Activated B cell treated with CpG ODN at 0.5 μM for 24 hours (primary cell): ENCODE data around the gene PRKAA2. TPM values are rescaled to one million over a fixed set of nuclear protein-coding genes. Genes with fewer than 3 reads are reported as not detected.

Source experiments
- ATAC-seq: fragments of 200-7000 bp; cut with Tn5 transposase; one replicate; pipeline ENCODE4 v1.10.0; 2021; ENCODE audit warnings: low read depth, mild to moderate bottlenecking, moderate library complexity
- CTCF ChIA-PET: fragments of 350-600 bp; sonication (Branson Sonifier 250); formaldehyde crosslinking; loops from one replicate; lab custom pipeline; 2021; ENCODE audit warnings: antibody characterized with exemption; lab: Charles Lee
- POLR2A ChIA-PET: fragments of 350-600 bp; sonication (Branson Sonifier 250); formaldehyde crosslinking; loops from one replicate; lab custom pipeline; 2021; ENCODE audit warnings: antibody characterized with exemption; lab: Charles Lee
- DNase-seq: peaks from one replicate; pipeline ENCODE4 v3.0.0; 2022
- H3K27ac Mint-ChIP-seq: one replicate; pipeline ENCODE4 v1.8.0; 2020; ENCODE audit warnings: mixed read lengths
- H3K27me3 Mint-ChIP-seq: one replicate; pipeline ENCODE4 v1.8.0; 2021; ENCODE audit warnings: mixed read lengths
- H3K36me3 Mint-ChIP-seq: one replicate; pipeline ENCODE4 v1.8.0; 2021; ENCODE audit warnings: low read depth, mixed read lengths
- H3K4me1 Mint-ChIP-seq: one replicate; pipeline ENCODE4 v1.8.0; 2021; ENCODE audit warnings: mixed read lengths
- H3K4me3 Mint-ChIP-seq: one replicate; pipeline ENCODE4 v1.8.0; 2020; ENCODE audit warnings: mild to moderate bottlenecking, mixed read lengths
- H3K9me3 Mint-ChIP-seq: one replicate; pipeline ENCODE4 v1.8.0; 2020; ENCODE audit warnings: mixed read lengths
- intact Hi-C: fragments of 100-400 bp; cut with micrococcal nuclease; formaldehyde crosslinking; loops from one replicate; pipeline ENCODE4 v1.15.1; 2024
- total RNA-seq: library from RNA; stranded (reverse); gene quantifications from 2 replicates; pipeline ENCODE4 v1.2.3, GENCODE V29; 2022
- TF ChIP-seq, protein P1 (sequence below): fragments of 200-600 bp; IDR thresholded peaks from one replicate; pipeline ENCODE4 v1.8.0; 2022; ENCODE audit warnings: antibody characterized with exemption, mild to moderate bottlenecking

PRKAA2 gene
- total RNA-seq, 1 donor from 2014 or later: not detected

DNA sequence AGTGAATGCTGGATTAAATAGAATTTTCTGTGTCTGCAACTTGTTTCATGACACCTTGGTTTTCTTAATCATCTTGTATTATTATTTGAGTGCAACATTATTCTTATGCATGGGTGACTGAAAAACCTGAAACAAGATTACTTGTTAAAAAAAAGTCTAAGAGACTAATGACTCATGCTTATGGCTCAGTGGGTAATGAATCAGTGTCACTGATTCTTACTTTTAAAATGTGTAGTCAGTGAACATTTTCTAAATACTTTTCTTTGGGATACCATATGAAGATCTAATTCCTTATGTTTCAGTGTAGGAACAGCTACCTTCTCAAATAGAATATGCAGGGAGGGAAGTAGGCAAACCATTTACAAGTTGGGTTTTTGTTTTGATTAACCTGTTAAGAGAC, 65.5 kb downstream of the PRKAA2 start:
- ChIA-PET CTCF (interaction anchor here (1.1 to 2.8 kb wide), 2 partner anchors 1231 to 1766 kb away, joined by 4 to 16 read pairs; no protein-coding TSS in a partner anchor), POLR2A (no interaction called here)
- H3K4me1 Mint-ChIP-seq: no peaks in the 10 kb centered on the region
- no peak overlapping the region for H3K27ac Mint-ChIP-seq
- no peak overlapping the region for H3K4me3 Mint-ChIP-seq
- no peak for ATAC-seq
- H3K36me3 Mint-ChIP-seq: no peaks in the 10 kb centered on the region
- peaks cover 25% of the 10 kb centered on the region for H3K27me3 Mint-ChIP-seq
- no peak for DNase-seq
- no peaks in the 10 kb centered on the region for H3K9me3 Mint-ChIP-seq
- intact Hi-C loops: loop anchor here (1.0 kb wide), 1 partner anchor 1423 kb away; no protein-coding TSS in a partner anchor
- TF ChIP-seq, protein P1, sequence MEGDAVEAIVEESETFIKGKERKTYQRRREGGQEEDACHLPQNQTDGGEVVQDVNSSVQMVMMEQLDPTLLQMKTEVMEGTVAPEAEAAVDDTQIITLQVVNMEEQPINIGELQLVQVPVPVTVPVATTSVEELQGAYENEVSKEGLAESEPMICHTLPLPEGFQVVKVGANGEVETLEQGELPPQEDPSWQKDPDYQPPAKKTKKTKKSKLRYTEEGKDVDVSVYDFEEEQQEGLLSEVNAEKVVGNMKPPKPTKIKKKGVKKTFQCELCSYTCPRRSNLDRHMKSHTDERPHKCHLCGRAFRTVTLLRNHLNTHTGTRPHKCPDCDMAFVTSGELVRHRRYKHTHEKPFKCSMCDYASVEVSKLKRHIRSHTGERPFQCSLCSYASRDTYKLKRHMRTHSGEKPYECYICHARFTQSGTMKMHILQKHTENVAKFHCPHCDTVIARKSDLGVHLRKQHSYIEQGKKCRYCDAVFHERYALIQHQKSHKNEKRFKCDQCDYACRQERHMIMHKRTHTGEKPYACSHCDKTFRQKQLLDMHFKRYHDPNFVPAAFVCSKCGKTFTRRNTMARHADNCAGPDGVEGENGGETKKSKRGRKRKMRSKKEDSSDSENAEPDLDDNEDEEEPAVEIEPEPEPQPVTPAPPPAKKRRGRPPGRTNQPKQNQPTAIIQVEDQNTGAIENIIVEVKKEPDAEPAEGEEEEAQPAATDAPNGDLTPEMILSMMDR: no peak

DNA sequence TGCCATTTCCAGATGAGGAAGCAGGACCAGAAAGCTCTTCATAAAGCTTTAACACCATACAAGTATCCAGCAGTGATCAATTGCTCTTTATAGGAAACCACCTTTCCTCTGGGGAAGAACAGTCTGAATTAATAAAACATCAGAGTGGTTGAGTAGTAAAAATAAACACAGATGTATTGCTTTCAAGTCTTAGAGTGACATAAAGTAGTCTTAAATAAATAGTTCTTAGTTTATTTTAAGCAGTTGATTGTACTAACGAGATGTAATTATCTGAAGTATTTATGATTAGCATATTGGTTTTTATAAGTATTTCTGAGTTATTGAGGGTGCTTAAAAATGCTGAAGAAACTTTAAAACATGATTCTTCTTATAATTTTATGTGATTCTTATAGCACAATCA, 67.0 kb downstream of the PRKAA2 start:
- H3K27me3 Mint-ChIP-seq: peaks cover 20% of the 10 kb centered on the region
- no peaks in the 10 kb centered on the region for H3K36me3 Mint-ChIP-seq
- H3K9me3 Mint-ChIP-seq: no peaks in the 10 kb centered on the region
- no peak overlapping the region for H3K27ac Mint-ChIP-seq
- H3K4me3 Mint-ChIP-seq: no peak overlapping the region
- DNase-seq (no peak), ATAC-seq (no peak)
- intact Hi-C loops: no loop called here
- ChIA-PET CTCF (interaction anchor here (1.3 kb wide), 1 partner anchor 1428 kb away, joined by 3 read pairs; no protein-coding TSS in a partner anchor), POLR2A (no interaction called here)
- no peaks in the 10 kb centered on the region for H3K4me1 Mint-ChIP-seq
- TF ChIP-seq, protein P1: no peak

DNA sequence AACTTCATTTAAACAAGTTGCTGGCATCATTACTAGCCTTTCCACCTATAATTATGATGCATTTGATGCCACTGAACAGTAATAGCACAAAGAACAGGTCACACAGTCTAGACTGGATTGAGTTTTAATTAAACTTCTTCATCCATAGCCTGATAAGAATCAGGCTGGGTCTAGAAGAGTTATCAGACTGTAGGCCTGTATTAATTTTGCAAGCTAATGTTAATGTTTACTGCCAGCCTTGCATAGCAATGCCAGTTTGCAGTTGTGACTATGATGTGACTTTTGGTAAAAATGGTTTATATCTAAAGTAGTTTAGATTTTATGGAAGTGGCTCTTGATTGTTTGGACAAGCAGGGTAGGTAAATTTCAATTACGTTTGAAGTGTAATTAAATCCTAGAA, 68.0 kb downstream of the PRKAA2 start:
- DNase-seq (no peak), ATAC-seq (no peak)
- intact Hi-C loops: no loop called here
- Mint-ChIP-seq H3K27me3 (peaks cover 16% of the 10 kb centered on the region), H3K9me3 (no peaks in the 10 kb centered on the region), H3K27ac (no peak overlapping the region), H3K4me3 (no peak overlapping the region), H3K36me3 (no peaks in the 10 kb centered on the region), H3K4me1 (no peaks in the 10 kb centered on the region)
- POLR2A ChIA-PET: no interaction called here
- TF ChIP-seq, protein P1: no peak
- CTCF ChIA-PET: no interaction called here

DNA sequence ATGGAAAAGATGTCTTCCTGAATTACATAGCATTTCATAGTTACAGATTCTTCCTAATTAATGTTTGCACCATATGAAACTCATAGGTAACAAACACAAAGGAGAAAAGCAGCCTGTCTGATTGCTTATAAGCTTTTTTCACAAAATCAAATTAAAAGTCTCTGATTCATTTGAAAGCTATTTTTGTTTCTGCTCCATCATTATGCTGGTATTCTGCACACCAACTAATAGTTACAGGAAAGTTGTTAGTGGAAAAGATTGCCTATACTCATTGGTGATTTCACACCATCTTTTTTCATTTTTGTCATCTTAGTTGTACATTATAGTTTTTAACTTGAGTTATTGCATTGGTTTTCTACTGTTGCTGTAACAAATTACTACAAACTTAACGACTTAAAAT, 70.0 kb downstream of the PRKAA2 start:
- no peak for DNase-seq
- H3K27ac Mint-ChIP-seq: no peak overlapping the region
- TF ChIP-seq, protein P1: no peak
- no peaks in the 10 kb centered on the region for H3K9me3 Mint-ChIP-seq
- ChIA-PET POLR2A (no interaction called here), CTCF (no interaction called here)
- intact Hi-C loops: no loop called here
- no peaks in the 10 kb centered on the region for H3K36me3 Mint-ChIP-seq
- no peak overlapping the region for H3K4me3 Mint-ChIP-seq
- H3K27me3 Mint-ChIP-seq: peaks cover 10% of the 10 kb centered on the region
- no peaks in the 10 kb centered on the region for H3K4me1 Mint-ChIP-seq
- no peak for ATAC-seq

DNA sequence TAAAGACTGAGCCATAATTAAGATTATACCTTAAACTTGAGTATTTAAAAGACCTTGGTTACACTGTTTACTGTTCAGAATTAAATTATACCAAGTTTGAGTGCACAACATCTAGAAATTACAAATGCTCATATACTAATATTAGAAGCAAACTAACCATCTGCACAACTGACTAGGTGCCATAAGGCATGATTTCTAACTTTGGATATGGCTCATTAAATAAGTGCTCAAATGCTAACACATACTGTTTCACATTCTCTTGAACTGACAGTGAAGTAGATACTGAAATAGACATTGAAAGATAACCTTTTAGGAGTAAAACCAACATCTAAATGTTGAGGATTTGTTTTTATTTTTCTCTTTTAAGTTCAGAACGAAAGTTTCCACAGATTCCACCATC, 74.1 kb downstream of the PRKAA2 start:
- TF ChIP-seq, protein P1: no peak
- Mint-ChIP-seq H3K27me3 (peaks cover 8% of the 10 kb centered on the region), H3K4me1 (no peaks in the 10 kb centered on the region), H3K4me3 (no peak overlapping the region), H3K27ac (no peak overlapping the region), H3K36me3 (no peaks in the 10 kb centered on the region), H3K9me3 (no peaks in the 10 kb centered on the region)
- DNase-seq (no peak), ATAC-seq (no peak)
- intact Hi-C loops: no loop called here
- CTCF ChIA-PET: no interaction called here
- POLR2A ChIA-PET: no interaction called here
